ENCODE results near the gene NECAB3. TPM values are rescaled to one million over a fixed set of nuclear protein-coding genes. Genes with fewer than 3 reads are reported as not detected.

NECAB3 gene
- total and polyA plus RNA-seq, 2 of the 13 experiments (the other 11 are each of a cell fraction or from before 2014, with no cell fraction given), result 61.5 to 65.5 TPM

DNA sequence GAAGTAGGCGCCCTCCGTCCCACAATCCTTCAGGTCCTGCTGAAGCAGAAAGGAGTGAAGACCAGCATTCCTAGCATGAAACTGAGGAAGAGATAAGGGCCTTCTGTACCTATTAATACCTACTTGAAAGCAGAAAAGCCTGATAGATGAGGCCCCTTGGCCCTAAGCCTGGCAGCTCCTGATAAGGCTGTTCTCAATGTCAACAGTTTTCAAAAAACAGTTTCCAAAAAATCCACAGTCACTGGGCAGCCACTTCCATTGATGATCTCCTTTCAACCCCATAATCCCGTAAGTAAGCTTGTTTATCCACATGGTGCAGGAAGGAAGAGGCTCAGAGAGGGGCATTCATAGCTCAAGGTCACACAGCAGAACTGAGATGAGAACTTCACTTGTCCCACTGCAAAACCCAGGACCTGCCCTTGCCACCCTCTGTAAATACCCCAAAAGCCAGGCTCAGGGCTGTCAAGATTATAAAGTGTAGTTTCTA, 14.8 kb upstream of the NECAB3 start (continued):
- TF ChIP-seq ZNF772 (CRISPR knock-in tag; IDR thresholded peaks at IDR 0.05) (0 out of 2 replicates have a peak, but pooled peaks have one; percentile 15), FOXJ3 (CRISPR knock-in tag; IDR thresholded peaks at IDR 0.05; ENCODE audit: borderline replicate concordance) (peak; percentile 67), MIER2 (CRISPR knock-in tag; IDR thresholded peaks at IDR 0.05) (no peak), PRMT3 (CRISPR knock-in tag; IDR thresholded peaks at IDR 0.05; ENCODE audit: borderline replicate concordance, low read depth) (no peak), MAZ (IDR thresholded peaks at IDR 0.05; ENCODE audit: borderline replicate concordance, low read depth, low read length) (no peak), MAZ (CRISPR knock-in tag; IDR thresholded peaks at IDR 0.05; ENCODE audit: low read depth) (no peak), ZNF138 (CRISPR knock-in tag; IDR thresholded peaks at IDR 0.05; ENCODE audit: low read depth) (no peak), ZNF33B (CRISPR knock-in tag; IDR thresholded peaks at IDR 0.05) (0 out of 2 replicates have a peak, but pooled peaks have one; percentile 38), ZMYM4 (CRISPR knock-in tag; IDR thresholded peaks at IDR 0.05) (0 out of 2 replicates have a peak, but pooled peaks have one; percentile 32), FOXK1 (CRISPR knock-in tag; IDR thresholded peaks at IDR 0.05; ENCODE audit: borderline replicate concordance, low read depth) (no peak), ZNF615 (CRISPR knock-in tag; IDR thresholded peaks at IDR 0.05; ENCODE audit: borderline replicate concordance) (no peak), MTF1 (CRISPR knock-in tag; IDR thresholded peaks at IDR 0.05) (no peak), FLYWCH1 (CRISPR knock-in tag; IDR thresholded peaks at IDR 0.05) (peak; percentile 58; the same call in 1 of the 2 replicates)
- TF ChIP-seq, protein P1, sequence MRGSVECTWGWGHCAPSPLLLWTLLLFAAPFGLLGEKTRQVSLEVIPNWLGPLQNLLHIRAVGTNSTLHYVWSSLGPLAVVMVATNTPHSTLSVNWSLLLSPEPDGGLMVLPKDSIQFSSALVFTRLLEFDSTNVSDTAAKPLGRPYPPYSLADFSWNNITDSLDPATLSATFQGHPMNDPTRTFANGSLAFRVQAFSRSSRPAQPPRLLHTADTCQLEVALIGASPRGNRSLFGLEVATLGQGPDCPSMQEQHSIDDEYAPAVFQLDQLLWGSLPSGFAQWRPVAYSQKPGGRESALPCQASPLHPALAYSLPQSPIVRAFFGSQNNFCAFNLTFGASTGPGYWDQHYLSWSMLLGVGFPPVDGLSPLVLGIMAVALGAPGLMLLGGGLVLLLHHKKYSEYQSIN (CRISPR knock-in tag; IDR thresholded peaks at IDR 0.05; ENCODE audit: borderline replicate concordance), result no peak
- TF ChIP-seq, protein P2, sequence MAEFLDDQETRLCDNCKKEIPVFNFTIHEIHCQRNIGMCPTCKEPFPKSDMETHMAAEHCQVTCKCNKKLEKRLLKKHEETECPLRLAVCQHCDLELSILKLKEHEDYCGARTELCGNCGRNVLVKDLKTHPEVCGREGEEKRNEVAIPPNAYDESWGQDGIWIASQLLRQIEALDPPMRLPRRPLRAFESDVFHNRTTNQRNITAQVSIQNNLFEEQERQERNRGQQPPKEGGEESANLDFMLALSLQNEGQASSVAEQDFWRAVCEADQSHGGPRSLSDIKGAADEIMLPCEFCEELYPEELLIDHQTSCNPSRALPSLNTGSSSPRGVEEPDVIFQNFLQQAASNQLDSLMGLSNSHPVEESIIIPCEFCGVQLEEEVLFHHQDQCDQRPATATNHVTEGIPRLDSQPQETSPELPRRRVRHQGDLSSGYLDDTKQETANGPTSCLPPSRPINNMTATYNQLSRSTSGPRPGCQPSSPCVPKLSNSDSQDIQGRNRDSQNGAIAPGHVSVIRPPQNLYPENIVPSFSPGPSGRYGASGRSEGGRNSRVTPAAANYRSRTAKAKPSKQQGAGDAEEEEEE (CRISPR knock-in tag; IDR thresholded peaks at IDR 0.05; ENCODE audit: borderline replicate concordance), result no peak
- TF ChIP-seq, protein P3, sequence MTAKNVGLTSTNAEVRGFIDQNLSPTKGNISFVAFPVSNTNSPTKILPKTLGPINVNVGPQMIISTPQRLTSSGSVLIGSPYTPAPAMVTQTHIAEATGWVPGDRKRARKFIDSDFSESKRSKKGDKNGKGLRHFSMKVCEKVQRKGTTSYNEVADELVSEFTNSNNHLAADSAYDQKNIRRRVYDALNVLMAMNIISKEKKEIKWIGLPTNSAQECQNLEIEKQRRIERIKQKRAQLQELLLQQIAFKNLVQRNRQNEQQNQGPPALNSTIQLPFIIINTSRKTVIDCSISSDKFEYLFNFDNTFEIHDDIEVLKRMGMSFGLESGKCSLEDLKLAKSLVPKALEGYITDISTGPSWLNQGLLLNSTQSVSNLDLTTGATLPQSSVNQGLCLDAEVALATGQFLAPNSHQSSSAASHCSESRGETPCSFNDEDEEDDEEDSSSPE (CRISPR knock-in tag; IDR thresholded peaks at IDR 0.05), result 0 out of 2 replicates have a peak, but pooled peaks have one; percentile 9
- TF ChIP-seq, protein P4, sequence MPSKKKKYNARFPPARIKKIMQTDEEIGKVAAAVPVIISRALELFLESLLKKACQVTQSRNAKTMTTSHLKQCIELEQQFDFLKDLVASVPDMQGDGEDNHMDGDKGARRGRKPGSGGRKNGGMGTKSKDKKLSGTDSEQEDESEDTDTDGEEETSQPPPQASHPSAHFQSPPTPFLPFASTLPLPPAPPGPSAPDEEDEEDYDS (CRISPR knock-in tag; IDR thresholded peaks at IDR 0.05), result peak; percentile 15; the same call in 1 of the 2 replicates
- TF ChIP-seq, protein P5, sequence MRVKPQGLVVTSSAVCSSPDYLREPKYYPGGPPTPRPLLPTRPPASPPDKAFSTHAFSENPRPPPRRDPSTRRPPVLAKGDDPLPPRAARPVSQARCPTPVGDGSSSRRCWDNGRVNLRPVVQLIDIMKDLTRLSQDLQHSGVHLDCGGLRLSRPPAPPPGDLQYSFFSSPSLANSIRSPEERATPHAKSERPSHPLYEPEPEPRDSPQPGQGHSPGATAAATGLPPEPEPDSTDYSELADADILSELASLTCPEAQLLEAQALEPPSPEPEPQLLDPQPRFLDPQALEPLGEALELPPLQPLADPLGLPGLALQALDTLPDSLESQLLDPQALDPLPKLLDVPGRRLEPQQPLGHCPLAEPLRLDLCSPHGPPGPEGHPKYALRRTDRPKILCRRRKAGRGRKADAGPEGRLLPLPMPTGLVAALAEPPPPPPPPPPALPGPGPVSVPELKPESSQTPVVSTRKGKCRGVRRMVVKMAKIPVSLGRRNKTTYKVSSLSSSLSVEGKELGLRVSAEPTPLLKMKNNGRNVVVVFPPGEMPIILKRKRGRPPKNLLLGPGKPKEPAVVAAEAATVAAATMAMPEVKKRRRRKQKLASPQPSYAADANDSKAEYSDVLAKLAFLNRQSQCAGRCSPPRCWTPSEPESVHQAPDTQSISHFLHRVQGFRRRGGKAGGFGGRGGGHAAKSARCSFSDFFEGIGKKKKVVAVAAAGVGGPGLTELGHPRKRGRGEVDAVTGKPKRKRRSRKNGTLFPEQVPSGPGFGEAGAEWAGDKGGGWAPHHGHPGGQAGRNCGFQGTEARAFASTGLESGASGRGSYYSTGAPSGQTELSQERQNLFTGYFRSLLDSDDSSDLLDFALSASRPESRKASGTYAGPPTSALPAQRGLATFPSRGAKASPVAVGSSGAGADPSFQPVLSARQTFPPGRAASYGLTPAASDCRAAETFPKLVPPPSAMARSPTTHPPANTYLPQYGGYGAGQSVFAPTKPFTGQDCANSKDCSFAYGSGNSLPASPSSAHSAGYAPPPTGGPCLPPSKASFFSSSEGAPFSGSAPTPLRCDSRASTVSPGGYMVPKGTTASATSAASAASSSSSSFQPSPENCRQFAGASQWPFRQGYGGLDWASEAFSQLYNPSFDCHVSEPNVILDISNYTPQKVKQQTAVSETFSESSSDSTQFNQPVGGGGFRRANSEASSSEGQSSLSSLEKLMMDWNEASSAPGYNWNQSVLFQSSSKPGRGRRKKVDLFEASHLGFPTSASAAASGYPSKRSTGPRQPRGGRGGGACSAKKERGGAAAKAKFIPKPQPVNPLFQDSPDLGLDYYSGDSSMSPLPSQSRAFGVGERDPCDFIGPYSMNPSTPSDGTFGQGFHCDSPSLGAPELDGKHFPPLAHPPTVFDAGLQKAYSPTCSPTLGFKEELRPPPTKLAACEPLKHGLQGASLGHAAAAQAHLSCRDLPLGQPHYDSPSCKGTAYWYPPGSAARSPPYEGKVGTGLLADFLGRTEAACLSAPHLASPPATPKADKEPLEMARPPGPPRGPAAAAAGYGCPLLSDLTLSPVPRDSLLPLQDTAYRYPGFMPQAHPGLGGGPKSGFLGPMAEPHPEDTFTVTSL (CRISPR knock-in tag; IDR thresholded peaks at IDR 0.05; ENCODE audit: borderline replicate concordance), result peak; percentile 51; the same call in 1 of the 2 replicates
- TF ChIP-seq, protein P6, sequence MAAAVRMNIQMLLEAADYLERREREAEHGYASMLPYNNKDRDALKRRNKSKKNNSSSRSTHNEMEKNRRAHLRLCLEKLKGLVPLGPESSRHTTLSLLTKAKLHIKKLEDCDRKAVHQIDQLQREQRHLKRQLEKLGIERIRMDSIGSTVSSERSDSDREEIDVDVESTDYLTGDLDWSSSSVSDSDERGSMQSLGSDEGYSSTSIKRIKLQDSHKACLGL (CRISPR knock-in tag; IDR thresholded peaks at IDR 0.05), result no peak
